Kidney (tissue), 14 donors: ENCODE data around the gene OAS2. TPM values are rescaled to one million over a fixed set of nuclear protein-coding genes. Genes with fewer than 3 reads are reported as not detected.

Experiments
- DNase-seq, 5 donors: peaks; one replicate each; pipeline ENCODE4 v3.0.0-alpha.2; 2013 to 2020
- FAIRE-seq: peaks from 2 replicates; lab custom pipeline; 2012; peaks lifted over from hg19 to GRCh38; lab: Jason Lieb, UNC
- H3K27ac ChIP-seq, 2 donors: one replicate each; pipeline ENCODE4 v1.7.0; 2013; ENCODE audit warnings: low read depth in 2 of 2, low read length in 2 of 2, inconsistent platforms in 1 of 2
- H3K27me3 ChIP-seq: one replicate; pipeline ENCODE4 v1.7.1; 2013; ENCODE audit warnings: low read length, inconsistent platforms; ENCODE audit not compliant: control insufficient read depth, insufficient read depth
- H3K36me3 ChIP-seq, 3 donors: one replicate each; pipeline versions ENCODE4 v1.7.0 to v1.7.1; 2013; ENCODE audit warnings: low read length in 3 of 3, control low read depth in 1 of 3, inconsistent platforms in 1 of 3; ENCODE audit not compliant: insufficient read depth in 3 of 3, control insufficient read depth in 2 of 3
- H3K4me1 ChIP-seq, 3 donors: one replicate each; pipeline versions ENCODE4 v1.7.0 to v1.7.1; 2013; ENCODE audit warnings: low read length in 3 of 3, inconsistent platforms in 1 of 3, low read depth in 1 of 3; ENCODE audit not compliant: control insufficient read depth in 2 of 3, insufficient read depth in 2 of 3
- H3K4me3 ChIP-seq, 3 donors: one replicate each; pipeline versions ENCODE4 v1.7.0 to v1.8.1; 2013; ENCODE audit warnings: low read length in 3 of 3, control low read depth in 1 of 3, inconsistent platforms in 1 of 3
- H3K9ac ChIP-seq, 3 donors: one replicate each; pipeline versions ENCODE4 v1.7.0 to v1.7.1; 2013; ENCODE audit warnings: low read length in 3 of 3, control low read depth in 1 of 3, inconsistent platforms in 1 of 3
- H3K9me3 ChIP-seq, 3 donors: one replicate each; pipeline versions ENCODE4 v1.7.0 to v1.7.1; 2013; ENCODE audit warnings: low read length in 3 of 3, control low read depth in 1 of 3, inconsistent platforms in 1 of 3; ENCODE audit not compliant: control insufficient read depth in 2 of 3, insufficient read depth in 1 of 3
- intact Hi-C: fragments of 100-400 bp; cut with DNase I; formaldehyde crosslinking; loops from one replicate; pipeline ENCODE4 v1.11.1; 2022
- polyA plus RNA-seq: library from polyadenylated mRNA; stranded (reverse); fragments of 350-450 nt; fragmentation: Illumina TruSeq; extraction: RNeasy Lipid Tissue Mini Kit (QIAGEN cat#74804); gene quantifications from one replicate; pipeline ENCODE4 v1.2.3, GENCODE V29; 2014; ENCODE audit warnings: low read depth, low replicate concordance; ENCODE audit not compliant: insufficient read depth
- total RNA-seq: library from RNA; stranded (reverse); fragmentation: NEBNext Ultra II Directional; extraction: Animal tissue kit (Norgen Biotek cat#: 25700); gene quantifications from one replicate; pipeline ENCODE4 v1.2.1, GENCODE V29; 2021
- TF ChIP-seq, protein P1 (sequence below): IDR thresholded peaks from 3 replicates; pipeline ENCODE4 v1.5.1; 2012; ENCODE audit warnings: mild to moderate bottlenecking, moderate library complexity, borderline replicate concordance; ENCODE audit not compliant: insufficient read depth; ENCODE audit errors: extremely low read depth
- donor health status: control.
- donor health status: control.
- donor health status: control.
- donor health status: control.
- donor health status: control.
- donor health status: DM: yes; HTN: yes; CAD: no.
- donor health status: Normal renal cell carcinoma (clear cell type).

The OAS2 gene
- total and polyA plus RNA-seq, 2 donors from 2014 or later, result 5.0 to 11.7 TPM

DNA sequence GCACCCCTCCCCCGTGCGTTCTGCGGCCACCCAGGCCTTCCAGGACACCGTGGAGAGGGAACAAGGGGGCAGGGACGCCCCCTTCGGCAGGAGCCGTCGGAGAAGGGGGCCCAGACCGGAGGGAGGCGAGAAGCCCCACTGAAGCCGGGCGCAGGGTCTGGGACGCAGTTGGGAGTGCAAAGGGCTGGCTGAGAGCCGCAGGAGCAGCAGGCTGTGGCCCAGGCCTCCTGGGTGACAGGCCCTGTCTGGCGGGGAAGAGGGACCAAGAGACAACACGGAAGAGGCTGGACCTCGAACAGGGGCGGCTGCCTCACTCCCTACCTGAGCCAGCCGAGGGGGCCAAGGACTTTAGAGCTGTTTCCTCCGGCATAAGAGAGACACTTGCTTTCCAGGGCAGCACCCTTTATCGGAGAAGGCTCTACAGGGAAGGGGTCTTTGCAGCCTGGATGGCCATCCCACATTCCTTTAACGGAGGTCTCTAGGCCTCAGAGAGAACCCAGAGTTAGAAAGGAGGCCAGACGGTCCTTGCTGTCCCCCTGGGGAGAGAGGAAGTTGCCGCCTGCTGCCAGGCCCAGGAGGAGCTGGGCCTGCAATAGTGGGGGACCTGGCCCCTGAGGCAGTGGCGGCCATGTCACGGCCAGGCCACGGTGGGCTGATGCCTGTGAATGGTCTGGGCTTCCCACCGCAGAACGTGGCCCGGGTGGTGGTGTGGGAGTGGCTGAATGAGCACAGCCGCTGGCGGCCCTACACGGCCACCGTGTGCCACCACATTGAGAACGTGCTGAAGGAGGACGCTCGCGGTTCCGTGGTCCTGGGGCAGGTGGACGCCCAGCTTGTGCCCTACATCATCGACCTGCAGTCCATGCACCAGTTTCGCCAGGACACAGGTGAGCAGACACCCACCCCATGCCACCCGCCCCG, 79.5 kb downstream of the OAS2 start:
- DNase-seq (peak in 1 of 5 donors; percentile 16), FAIRE-seq (no peak)
- no peak overlapping the region for H3K9ac ChIP-seq
- no peaks in the 10 kb centered on the region for H3K36me3 ChIP-seq
- H3K9me3 ChIP-seq, result no peaks in the 10 kb centered on the region
- no peaks in the 10 kb centered on the region for H3K27me3 ChIP-seq
- no peaks in the 10 kb centered on the region for H3K4me1 ChIP-seq
- TF ChIP-seq, protein P1, sequence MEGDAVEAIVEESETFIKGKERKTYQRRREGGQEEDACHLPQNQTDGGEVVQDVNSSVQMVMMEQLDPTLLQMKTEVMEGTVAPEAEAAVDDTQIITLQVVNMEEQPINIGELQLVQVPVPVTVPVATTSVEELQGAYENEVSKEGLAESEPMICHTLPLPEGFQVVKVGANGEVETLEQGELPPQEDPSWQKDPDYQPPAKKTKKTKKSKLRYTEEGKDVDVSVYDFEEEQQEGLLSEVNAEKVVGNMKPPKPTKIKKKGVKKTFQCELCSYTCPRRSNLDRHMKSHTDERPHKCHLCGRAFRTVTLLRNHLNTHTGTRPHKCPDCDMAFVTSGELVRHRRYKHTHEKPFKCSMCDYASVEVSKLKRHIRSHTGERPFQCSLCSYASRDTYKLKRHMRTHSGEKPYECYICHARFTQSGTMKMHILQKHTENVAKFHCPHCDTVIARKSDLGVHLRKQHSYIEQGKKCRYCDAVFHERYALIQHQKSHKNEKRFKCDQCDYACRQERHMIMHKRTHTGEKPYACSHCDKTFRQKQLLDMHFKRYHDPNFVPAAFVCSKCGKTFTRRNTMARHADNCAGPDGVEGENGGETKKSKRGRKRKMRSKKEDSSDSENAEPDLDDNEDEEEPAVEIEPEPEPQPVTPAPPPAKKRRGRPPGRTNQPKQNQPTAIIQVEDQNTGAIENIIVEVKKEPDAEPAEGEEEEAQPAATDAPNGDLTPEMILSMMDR, result no peak
- H3K4me3 ChIP-seq, result no peak overlapping the region
- intact Hi-C loops, result no loop called here
- no peak overlapping the region for H3K27ac ChIP-seq

DNA sequence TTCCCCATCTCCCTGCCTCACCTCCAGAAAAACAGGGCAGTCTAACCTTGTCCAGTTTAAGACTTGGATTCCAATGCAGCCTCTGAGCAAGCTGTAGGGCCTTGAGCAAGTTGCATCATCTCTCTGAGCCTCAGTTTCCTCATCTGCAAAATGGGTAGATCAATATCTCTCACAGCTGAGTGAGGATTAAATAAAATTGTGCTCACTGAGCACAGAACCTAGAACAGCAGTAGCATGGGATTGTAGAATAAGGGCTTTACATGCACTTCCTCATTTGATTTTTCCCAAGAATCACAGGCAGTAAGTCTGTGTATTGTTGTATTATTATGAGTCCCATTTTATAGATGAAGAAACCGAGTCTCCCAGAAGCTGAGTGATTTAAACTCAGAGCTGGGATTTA, 80.2 kb downstream of the OAS2 start:
- Histone ChIP-seq H3K4me3 (no peak overlapping the region), H3K36me3 (no peaks in the 10 kb centered on the region), H3K9ac (no peak overlapping the region), H3K9me3 (no peaks in the 10 kb centered on the region), H3K27me3 (no peaks in the 10 kb centered on the region), H3K4me1 (no peaks in the 10 kb centered on the region), H3K27ac (no peak overlapping the region)
- FAIRE-seq, result no peak
- TF ChIP-seq, protein P1, result no peak
- intact Hi-C loops, result no loop called here
- no peak for DNase-seq

DNA sequence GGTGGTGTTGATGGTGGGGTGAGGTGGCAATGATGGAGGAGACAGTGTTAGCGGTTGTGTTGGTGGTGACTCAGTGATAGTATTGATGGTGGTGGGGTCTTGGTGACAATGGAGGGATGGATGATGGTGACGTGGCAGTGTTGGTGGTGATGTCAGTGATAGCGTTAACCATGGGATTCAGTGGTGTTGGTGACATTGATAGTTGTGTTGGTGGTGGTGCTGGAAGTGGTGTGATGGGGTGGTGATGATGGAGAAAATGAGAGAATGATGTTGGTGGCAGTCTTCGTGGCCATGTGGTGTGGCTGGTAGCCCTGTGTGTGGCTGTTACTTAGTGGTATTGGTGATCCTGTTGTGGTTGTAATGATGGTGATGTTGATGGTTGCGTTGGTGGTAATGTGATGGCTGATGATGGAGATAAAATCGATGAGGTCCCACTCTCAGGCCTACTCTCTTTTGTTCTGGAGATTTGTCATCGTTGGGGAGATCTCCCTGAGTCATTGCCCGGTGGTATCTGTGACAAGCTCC, 80.8 kb downstream of the OAS2 start:
- no peaks in the 10 kb centered on the region for H3K36me3 ChIP-seq
- H3K27ac ChIP-seq, result no peak overlapping the region
- no peaks in the 10 kb centered on the region for H3K27me3 ChIP-seq
- no peaks in the 10 kb centered on the region for H3K9me3 ChIP-seq
- FAIRE-seq (no peak), DNase-seq (no peak)
- no peaks in the 10 kb centered on the region for H3K4me1 ChIP-seq
- no peak overlapping the region for H3K4me3 ChIP-seq
- TF ChIP-seq, protein P1, result no peak
- H3K9ac ChIP-seq, result no peak overlapping the region
- intact Hi-C loops, result no loop called here
